NCI-H526 treated with DMSO at 0.1 percent for 48 hours (cell line): ENCODE results near the gene ZNF774.
"Not testable (repeated sequence)": the region's sequence is repeated elsewhere in the genome, so short reads cannot be mapped to it uniquely, and the experiment has no call there.

ENCODE experiments used
- DNase-seq: peaks from one replicate; lab custom pipeline; 2025; lab: John Stamatoyannopoulos, UW

The ZNF774 gene

DNA sequence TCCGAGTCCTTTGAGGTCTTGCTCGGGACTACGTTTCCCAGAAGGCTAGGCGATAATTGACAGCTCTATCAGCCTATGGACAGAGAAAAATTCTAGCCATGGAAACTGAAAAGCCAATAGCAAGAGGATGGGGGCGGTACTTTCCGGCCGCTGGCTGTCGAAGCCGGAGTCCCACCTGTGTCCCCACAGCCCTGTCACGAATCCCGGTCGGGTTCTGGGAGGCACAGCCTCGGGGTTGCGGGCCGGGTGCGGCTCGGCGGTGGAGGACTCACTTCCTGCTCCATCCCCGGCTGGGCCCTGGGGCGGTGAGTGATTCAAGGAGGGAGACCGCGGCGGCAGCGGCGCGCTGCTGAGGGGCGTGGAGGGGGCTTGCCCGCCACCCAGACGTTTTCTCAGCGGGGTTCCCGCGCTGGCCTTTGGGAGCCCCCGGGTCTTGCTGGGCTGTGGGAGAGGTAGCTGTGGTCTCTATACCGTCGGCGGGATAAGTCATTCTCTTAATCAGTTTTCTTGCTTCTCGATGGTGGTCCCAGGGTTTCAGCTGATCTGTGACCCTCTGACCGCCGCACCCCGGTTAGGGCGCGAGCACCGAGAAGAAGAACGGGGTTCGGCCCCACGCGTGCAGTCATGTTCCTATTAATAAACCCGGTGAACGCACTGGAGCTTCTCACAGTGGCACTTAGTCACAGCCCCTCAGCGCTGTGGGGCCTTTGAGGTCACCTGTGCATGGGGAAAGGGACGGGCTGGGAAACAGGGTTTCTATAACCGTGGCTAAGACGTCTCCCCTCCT, at the start of gene ZNF774:
ZNF774 (plus strand) TSS at position 178 of the 787 bp plus-strand sequence. CDS start 2,377 bp downstream, outside the sequence.
- DNase-seq, result peak; percentile 94

DNA sequence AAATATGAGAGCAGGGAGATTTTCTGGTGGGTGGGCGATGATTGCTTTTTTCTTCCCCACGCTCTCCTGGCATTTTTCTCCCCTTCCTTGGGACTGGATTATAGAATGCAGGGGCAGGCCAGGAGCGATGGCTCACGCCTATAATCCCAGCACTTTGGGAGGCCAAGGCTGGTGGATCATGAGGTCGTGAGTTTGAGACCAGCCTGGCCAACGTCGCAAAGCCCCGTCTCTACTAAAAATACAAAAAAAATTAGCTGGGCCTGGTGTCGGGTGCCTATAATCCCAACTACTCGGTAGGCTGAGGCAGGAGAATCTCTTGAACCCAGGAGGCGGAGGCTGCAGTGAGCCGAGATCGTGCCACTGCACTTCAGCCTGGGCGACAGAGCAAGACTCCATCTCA, 46.7 kb upstream of the ZNF774 start:
- not testable (repeated sequence) for DNase-seq

DNA sequence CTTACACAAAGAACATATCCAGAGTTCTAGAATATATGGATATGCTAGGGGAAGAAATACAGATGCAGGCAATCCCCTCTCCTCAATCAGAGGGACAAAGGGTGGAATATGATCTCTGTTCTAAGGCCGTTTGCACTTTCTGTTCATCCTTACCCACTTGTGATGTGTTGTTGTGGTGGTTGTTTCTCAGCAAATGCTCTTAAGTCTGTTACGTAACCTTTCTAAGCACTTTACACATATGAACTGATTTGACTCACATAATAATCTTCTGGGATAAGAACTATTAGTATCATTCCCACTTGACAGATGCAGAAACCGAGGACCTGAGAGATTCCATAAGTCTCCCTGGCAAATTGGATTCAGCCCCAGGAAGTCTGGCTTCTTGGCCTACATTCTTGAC, 46.2 kb upstream of the ZNF774 start:
- DNase-seq, result no peak

DNA sequence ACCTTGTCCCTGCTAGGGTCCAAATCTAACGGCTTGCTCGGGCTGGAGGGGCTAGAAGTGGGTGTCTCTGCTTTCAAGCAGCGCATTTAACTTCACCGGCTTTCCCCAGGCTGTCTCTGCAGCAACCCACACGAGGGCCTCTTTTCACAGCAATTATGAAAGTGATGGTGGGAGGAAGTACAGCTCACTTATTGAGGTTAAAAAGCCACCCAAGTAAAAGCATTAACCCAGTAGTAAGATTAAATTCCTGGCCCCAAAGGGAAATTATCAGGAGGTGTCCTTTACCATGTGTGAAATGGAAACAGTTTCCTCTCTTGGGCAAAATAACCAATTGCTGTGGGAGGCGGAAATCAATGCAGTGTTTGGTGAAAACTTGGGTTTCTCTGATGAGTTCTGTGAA, 45.5 kb upstream of the ZNF774 start:
- no peak for DNase-seq

DNA sequence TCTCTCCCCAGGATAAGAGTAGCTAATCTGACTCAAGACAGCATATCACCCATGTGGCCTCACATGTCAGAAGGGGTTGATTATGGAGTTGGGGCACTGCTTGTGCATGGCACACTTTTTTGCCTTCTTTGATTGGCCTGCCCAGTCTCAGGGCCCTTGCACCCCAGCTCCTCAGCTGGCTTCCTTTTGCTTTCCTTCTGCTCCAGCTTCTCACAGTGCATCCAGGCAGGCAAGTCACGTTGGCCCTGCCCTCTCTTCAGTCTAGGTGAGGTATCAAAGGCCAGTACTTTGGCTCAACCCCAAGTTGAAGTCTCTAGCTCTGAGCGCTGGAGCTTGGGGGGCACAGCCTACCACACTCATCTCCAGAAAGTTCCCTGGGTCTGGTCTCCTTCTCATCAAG, 44.4 kb upstream of the ZNF774 start:
- no peak for DNase-seq

DNA sequence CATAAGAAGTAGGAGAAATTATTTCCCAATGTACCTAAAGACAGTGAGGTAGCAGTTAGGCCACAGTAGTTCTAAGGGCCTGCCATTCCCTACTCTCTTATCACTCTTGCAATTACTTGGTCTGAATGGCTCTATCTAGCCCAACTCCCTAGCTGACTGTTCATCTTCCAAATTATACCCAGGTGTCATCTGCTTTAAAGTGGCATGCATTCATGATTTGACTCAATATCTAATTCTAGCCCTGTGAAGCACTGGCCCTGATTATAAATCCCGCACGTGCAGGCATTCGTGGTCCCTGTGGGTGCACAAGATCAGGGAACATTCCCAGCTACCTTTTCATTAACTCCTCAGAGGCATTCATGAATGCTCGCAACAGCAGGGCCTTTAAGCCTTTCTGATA, 43.1 kb upstream of the ZNF774 start:
- no peak for DNase-seq

DNA sequence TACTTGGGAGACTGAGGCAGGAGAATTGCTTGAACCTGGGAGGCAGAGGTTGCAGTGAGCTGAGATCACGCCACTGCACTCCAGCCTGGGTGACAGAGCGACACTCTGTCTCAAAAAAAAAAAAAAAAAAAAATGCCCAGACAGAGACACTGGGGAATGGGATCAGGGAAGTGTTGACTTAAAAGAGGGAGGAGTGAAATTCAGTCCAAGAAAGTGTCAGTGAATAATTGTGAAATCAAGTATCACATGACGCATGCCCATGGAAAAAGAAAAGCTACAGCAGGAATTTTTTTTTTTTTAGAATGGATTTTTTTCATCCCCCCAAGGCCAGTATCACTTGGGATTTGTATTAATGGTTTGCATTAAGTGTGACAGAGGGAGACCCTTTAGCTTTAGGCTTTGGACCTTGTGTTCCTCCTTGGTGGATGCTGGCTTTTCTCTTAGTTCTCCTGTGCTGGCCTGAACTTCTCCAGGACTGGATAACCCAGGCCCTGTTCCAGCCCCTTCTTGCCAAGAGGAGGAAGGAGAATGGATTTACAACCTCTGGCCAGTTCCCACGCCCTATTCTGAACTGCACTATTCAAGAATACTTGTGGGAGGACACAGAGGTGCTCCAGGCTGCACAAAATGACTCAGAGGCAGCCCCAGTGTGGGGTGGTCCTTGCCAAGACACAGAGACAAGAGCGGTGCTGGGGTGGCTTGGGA, 36.7 kb upstream of the ZNF774 start:
- DNase-seq, result no peak

DNA sequence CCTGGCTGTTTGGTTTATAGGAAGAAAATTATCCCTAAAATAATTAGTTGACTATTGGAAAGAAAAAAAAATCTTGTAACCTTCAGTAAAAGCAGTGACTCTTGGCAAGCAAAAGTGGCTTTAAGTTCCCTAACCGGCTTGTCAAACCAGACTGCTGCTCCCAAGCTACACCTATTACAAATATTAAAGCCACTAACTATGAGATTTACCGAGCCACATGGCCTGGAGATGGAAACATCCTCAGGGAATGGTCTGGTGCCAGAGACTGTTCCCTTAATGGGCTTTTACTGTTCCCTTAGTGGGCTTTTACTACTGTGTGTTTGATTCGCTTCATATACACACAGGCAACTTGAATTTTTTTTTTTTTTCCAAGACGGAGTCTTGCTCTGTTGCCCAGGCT, 35.9 kb upstream of the ZNF774 start:
- no peak for DNase-seq

DNA sequence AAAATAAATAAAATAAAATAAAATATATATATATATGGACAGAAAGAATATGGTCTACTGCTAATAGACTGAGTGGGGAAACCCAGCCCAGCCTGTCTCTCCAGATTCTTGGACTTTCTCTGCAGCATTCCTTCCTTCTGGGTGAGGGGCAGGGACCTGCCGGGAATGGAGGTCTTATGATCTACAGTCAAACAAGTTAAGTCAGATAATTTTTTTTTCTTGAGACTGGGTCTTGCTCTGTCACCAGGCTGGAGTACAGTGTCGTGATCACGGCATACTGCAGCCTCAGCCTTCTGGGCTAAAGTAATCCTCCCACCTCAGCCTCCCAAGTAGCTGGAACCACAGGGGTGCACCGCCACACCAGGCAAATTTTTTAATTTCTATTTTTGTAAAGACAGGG, 33.5 kb upstream of the ZNF774 start:
- no peak for DNase-seq

DNA sequence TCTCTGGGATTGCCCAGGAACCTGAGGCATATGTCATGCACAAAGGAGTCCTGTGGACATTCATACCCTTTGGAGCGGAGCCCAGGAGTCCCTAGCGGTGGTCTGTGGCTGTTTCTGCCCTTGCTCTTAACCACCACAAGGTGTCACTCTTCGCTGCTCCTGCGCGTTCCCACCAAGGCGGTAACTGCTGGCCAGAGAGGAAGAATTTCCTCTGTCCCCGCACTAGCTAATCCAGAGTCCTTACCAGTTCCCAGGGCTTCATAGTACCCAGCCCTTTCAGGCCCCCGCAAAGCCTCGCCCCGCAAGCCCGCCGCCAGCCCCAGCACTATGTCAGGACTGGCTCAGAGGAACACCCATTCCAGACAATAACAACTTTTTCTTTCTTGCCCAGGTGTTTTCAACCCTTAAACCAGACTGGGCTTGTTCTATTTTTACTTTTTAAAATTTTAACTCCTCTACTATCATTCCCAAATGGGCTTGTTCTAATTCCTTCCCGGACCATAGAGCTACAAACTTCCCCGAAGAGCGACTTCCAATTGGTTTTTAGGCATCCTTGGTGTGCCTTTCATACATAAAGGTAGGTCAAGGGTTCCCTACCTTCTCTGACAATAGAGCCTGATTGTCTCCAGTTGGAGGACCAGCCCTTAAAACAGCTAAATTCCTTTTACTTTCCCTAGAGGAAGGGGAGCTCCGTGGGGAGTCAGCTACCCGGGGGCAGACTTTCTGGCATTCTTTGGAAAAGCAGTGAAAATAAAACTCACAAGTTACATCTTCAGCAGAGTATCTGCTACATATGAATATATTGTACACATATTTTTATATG, 31.8 kb upstream of the ZNF774 start:
- peak; percentile 71 for DNase-seq

DNA sequence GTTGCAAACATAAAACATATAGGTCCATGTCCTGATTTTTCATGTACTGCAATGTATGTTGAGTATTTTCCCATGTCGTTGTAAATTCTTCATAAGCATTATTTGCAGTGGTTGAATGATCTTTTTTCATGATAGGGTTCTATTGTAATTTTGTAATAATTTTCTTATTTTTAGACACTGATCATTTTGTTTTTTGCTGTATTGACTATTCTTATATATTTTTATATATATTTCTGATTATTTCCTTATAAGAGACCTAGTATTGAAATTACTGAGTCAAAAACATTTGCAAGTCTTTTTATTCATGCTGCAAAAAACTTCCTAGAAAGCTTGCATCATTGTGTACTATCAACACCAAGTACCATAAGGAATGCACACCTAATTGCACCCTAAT, 31.2 kb upstream of the ZNF774 start:
- no peak for DNase-seq

DNA sequence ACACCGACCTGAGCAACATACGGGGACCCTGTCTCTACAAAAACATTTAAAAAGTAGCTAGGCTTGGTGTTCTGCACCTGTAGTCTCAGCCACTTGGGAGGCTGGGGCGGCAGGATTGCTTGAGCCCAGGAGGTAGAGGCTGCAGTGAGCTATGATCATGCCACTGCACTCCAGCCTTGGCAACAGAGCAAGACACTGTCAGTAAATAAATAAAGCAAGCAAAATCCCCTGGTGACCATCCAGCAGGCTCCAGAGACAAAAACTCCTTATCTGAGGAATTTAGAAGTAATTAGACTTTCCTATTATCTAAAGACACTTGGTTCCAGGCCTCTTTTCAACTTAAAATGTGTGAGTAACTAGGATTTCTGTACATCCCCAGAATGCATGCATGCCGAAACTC, 29.5 kb upstream of the ZNF774 start:
- DNase-seq, result no peak

DNA sequence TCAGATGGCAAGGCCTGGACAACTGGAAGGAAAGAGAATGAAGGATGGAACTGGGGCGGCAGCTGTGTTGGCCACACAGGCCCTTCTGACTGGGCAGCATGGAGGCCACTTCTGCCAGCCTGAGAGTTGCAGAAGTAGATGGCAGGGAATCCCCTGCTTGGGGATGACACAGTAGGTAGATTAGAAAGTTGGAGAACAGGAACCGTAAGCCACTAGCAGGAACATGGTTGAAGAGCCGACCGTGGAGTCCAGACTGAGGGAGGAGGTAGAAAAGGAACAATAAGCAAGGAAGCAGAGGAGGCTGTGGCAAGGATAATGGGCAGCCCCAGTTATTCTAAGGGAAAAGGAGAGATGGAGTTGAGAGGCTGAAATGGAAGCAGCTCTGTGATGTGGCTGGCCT, 26.4 kb upstream of the ZNF774 start:
- no peak for DNase-seq

DNA sequence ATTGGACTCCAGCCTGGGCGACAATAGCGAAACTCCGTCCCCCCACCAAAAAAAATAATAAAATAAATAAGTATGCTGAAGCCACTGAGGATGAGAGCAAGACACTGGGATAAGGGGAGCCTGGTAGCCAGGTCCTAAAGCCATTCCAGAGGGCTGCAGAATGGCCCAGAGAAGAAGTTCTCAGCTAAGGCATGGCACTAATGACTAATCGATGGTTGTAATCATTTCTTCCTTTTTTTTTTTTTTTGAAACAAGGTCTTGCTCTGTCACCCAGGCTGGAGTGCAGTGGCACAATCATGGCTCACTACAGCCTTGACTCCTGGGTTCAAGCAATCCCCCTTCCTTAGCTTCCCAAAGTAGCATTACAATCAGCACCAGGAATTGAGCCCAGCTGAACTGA, 25.6 kb upstream of the ZNF774 start:
- DNase-seq, result no peak

DNA sequence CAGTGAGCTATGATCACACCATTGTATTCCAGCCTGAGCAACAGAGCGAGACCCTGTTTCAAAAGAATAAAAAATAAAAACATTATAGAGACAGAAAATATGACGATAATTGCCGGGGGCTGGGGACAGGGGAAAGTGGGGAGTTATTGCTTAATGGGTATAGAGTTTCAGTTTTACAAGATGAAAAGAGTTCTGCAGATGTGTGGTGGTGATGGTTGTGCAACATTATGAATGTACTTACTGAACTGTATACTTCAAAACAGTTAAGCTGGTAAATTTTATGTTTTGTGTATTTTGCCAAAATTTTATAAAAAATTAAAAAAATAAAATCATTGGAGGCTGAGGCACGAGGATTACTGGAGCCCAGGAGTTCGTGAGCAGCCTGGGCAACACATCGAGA, 24.8 kb upstream of the ZNF774 start:
- DNase-seq, result no peak

DNA sequence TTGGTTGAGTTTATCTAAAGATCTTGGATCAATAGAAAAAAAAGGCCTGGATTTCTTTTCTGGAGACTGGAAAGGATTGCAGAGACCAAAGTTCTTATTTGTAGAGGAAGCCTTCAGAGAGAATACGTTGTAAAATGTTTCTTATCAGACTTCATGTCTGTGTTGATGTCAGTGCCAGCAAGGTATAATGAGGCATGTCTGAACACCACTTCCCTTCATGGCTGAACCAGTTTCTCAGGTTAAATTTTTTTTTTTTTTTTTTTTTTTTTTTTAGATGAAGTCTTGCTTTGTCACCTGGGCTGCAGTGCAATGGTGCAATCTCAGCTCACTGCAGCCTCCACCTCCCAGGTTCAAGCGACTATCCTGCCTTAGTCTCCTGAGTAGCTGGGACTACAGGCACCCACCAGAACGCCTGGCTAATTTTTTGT, 17.8 kb upstream of the ZNF774 start:
- DNase-seq, result no peak

DNA sequence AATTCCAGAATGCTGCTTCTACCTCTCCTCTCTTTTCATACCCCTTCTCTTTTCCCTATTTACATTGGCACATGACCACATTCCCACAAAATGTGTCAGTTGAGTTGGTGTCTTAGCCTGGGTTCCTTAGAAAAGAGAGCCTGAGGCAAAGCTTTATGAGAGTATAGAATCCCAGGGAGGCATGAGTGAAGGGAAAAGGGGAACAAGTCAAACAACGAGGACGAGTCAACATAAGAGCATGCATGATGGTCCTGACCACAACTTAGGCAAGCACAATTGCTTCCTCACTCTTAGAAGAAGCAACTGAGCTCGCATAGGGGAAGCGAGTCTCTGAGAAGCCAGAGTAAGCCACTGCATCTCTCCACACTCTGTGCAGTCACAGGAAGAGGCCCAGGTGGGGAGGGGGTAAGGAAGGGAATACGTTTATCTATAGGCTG, 15.4 kb upstream of the ZNF774 start:
- no peak for DNase-seq

DNA sequence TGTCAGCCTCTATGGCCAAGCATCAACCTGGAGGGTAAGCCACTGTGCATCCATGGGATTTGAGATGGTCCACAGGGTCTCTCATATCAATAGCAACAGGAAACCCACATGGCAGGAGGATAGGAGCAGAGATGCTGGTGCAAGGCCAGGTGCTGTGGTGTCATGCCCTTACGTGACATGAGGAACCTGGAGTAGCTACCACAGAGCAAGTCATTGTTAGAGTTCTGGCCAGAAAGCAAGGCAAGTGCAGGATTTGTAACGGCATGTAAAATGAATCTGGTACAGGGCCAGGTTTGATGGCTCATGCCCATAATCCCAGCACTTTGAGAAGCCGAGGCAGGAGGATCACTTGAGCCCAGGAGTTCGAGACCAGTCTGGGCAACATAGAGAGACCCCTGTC, 14.8 kb upstream of the ZNF774 start:
- DNase-seq, result no peak

DNA sequence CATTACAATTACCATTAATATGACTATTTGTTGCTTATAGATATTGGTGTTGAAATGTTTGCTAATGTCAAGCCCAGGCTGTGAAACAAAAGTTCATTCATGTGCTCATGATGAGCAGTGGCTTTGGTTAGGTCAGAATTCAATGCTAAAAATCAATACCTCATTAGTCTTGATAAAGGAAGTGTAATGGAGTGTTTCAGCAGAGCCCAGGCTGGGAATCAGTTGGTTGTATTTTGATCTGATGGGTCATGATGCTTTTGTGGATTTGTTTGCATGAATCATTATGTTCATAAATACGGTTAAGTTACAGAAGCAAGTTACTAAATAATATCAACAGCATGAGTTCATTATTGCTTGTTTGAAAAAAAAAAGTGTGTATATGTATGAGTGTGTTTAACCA, 13.6 kb upstream of the ZNF774 start:
- no peak for DNase-seq

DNA sequence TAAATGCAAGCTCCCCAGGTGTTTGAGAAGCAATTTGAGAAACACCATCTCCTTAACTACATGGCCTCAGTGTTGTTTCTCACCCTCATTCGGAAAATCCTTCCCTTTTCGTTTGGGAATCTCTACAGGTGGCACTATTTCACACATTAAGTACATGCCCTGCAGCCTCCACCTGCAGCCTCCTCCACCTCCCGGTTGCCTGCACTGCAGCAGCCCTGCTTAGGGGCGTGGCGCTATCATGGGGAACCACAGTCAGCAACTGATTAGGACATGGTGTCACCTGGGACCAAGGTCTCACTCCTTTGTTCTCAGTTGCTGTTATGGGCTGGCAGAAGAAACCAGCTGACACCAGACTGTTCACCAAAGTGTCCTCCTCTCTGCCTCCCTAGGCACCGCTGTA, 11.7 kb upstream of the ZNF774 start:
- no peak for DNase-seq

DNA sequence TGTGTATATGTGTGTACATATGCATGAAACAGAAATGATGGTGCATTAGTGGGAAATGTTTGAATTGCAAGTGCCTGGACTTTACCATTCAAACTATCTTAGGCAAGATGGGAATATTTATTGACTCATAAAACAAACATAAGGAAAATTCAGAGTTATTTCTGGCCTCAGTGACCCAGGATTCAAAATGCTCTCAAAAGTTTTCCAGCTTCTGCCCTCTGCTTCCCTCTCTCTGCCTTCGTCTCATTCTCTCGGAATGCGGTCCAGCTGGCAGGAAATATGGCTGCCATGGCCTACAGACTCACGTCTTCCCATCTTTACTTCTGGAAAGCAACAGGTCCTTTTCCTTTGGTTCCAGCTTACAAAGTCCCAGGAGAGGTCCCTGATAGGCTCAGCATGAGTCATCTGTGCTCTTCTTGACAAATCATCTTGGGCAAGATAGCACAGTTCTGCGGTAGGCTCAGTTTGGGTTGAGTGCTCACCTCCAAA, 8.7 kb upstream of the ZNF774 start:
- no peak for DNase-seq

DNA sequence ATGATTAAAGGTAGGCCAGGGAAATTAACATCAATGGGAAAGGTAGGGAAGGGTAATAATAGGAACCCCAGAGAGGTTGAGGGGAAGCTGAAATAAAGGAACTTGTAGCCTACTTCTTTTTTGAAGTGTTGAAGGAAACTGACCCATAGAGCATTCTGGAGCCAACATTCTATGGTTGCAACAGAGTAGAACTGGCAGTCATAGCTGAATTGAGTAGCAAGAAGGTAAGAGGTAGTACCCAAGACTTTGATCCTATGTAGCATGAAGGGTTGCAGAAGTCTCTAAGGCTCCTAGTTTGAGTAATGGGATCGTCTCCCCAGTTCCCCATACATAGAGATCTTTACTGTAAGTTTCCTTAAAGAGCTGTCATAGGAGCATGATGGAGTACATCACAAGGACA, 7.4 kb upstream of the ZNF774 start:
- no peak for DNase-seq

DNA sequence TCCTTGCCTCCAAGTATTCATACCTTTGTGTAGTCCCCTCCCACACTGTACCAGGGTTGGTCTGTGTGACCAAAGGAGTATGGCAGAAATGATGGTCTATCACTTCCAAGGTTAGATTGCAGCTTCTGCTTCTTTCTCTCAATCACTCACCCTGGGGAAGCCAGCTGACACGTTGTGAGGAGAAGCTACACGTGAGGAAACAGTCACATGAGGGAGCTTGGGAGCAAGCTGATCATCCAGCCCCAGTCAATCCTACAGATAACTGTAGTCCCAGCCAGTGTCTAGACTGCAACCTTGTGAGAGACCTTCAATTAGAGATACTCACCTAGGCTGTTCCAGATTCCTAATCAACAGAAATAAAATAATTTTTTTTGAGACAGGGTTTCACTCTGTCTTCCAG, 6.2 kb upstream of the ZNF774 start:
- DNase-seq, result no peak
